Sigmoid colon (tissue), 7 donors: ENCODE measurements around the gene ADAMTS8. TPM values are rescaled to one million over a fixed set of nuclear protein-coding genes. Genes with fewer than 3 reads are reported as not detected.
A peak's percentile ranks its signal among the peaks of the same experiment; 100 is the strongest.

Experiments used
- DNase-seq: peaks from one replicate; pipeline ENCODE4 v3.0.0-alpha.2; 2019
- H3K27ac ChIP-seq, 4 donors: fragments of 200-600 bp; sonication (generic); one replicate each; pipeline ENCODE4 v1.5.1; 2016 to 2019; ENCODE audit warnings: mild to moderate bottlenecking in 1 of 4
- H3K27me3 ChIP-seq, 3 donors: fragments of 200-600 bp; sonication (generic); one replicate each; pipeline ENCODE4 v1.5.1; 2019; ENCODE audit warnings: mild to moderate bottlenecking in 1 of 3
- H3K36me3 ChIP-seq, 4 donors: fragments of 200-600 bp; sonication (generic); one replicate each; pipeline ENCODE4 v1.5.1; 2016 to 2019
- H3K4me1 ChIP-seq, 4 donors: fragments of 200-600 bp; sonication (generic); one replicate each; pipeline ENCODE4 v1.5.1; 2017 to 2019
- H3K4me3 ChIP-seq, 4 donors: fragments of 200-600 bp; sonication (generic); one replicate each; pipeline ENCODE4 v1.5.1; 2017 to 2019; ENCODE audit warnings: mild to moderate bottlenecking in 2 of 4, moderate library complexity in 1 of 4
- H3K9me3 ChIP-seq, 4 donors: fragments of 200-600 bp in 3 of 4; sonication (generic) in 3 of 4; one replicate each; pipeline versions ENCODE4 v1.5.1 to v1.6.1; 2013 to 2019
- EP300 ChIP-seq, 4 donors: sonication (generic); formaldehyde crosslinking; IDR thresholded peaks; one replicate each; pipeline ENCODE4 v1.6.1; 2017; ENCODE audit warnings: antibody characterized with exemption in 4 of 4
- POLR2A ChIP-seq, 2 donors: fragments of 450-650 bp; IDR thresholded peaks; one replicate each; pipeline ENCODE4 v1.6.1; 2016; ENCODE audit warnings: antibody characterized with exemption in 2 of 2, mild to moderate bottlenecking in 2 of 2, moderate library complexity in 2 of 2
- POLR2AphosphoS5 ChIP-seq, 4 donors: sonication (generic); formaldehyde crosslinking; IDR thresholded peaks; one replicate each; pipeline ENCODE4 v1.6.1; 2017; ENCODE audit warnings: antibody characterized with exemption in 4 of 4
- WGBS, 2 donors: extraction: QIAGEN DNeasy Blood & Tissue Kit; methylation state at CpG; one replicate each; pipeline ENCODE4 v1.1.7; 2013; 5-methylcytosine and 5-hydroxymethylcytosine counted together
- intact Hi-C: fragments of 100-400 bp; cut with DNase I; formaldehyde crosslinking; loops from one replicate; pipeline ENCODE4 v1.15.1; 2023
- polyA plus RNA-seq, 3 donors: library from polyadenylated mRNA; stranded (reverse); fragments of 200-250 nt; gene quantifications; one replicate each; pipeline ENCODE4 v1.2.3, GENCODE V29; 2013
- total RNA-seq, 4 donors: library from RNA; depleted of rRNA; stranded (reverse); fragments of >200 nt; gene quantifications; one replicate each; pipeline ENCODE4 v1.1.0, GENCODE V29; 2016
- TF ChIP-seq, protein P1 (sequence below), 4 experiments: fragments of 450-650 bp in 3 of 4; fragments of 200-600 bp in 1 of 4; IDR thresholded peaks; one replicate each; pipeline ENCODE4 v1.5.1; 2016 to 2019; ENCODE audit warnings: antibody characterized with exemption in 4 of 4, mild to moderate bottlenecking in 3 of 4, moderate library complexity in 2 of 4
- donor health status: healthy with polysubstance abuse.
- donor health status: Bipolar disorder and iron deficiency.
- donor health status: healthy.

ADAMTS8 gene
- total and polyA plus RNA-seq, 7 donors, result under 0.01 to 11.9 (median 4.2) TPM; not detected in 1

- peak overlapping the region; percentile 74 to 84 (median 82) for H3K27ac ChIP-seq
- H3K36me3 ChIP-seq, result peaks cover 0 to 6% (median 0%) of the 10 kb centered on the region in 4 donors
- intact Hi-C loops, result loop anchor here (10.0 kb wide), 1 partner anchor 329 kb away; no protein-coding TSS in a partner anchor
- peaks cover 0 to 84% (median 76%) of the 10 kb centered on the region in 4 donors for H3K4me1 ChIP-seq
- H3K27me3 ChIP-seq, result no peaks in the 10 kb centered on the region
- DNase-seq, result no peak
- WGBS, 2 donors, result 87 to 88% methylated on average over 3 of the region's 3 CpGs
- H3K4me3 ChIP-seq, result no peak overlapping the region
- no peaks in the 10 kb centered on the region for H3K9me3 ChIP-seq
- TF ChIP-seq EP300 (IDR thresholded peaks at IDR 0.05) (no peak), POLR2A (IDR thresholded peaks at IDR 0.05) (no peak), POLR2AphosphoS5 (IDR thresholded peaks at IDR 0.05) (no peak)
- TF ChIP-seq, protein P1, sequence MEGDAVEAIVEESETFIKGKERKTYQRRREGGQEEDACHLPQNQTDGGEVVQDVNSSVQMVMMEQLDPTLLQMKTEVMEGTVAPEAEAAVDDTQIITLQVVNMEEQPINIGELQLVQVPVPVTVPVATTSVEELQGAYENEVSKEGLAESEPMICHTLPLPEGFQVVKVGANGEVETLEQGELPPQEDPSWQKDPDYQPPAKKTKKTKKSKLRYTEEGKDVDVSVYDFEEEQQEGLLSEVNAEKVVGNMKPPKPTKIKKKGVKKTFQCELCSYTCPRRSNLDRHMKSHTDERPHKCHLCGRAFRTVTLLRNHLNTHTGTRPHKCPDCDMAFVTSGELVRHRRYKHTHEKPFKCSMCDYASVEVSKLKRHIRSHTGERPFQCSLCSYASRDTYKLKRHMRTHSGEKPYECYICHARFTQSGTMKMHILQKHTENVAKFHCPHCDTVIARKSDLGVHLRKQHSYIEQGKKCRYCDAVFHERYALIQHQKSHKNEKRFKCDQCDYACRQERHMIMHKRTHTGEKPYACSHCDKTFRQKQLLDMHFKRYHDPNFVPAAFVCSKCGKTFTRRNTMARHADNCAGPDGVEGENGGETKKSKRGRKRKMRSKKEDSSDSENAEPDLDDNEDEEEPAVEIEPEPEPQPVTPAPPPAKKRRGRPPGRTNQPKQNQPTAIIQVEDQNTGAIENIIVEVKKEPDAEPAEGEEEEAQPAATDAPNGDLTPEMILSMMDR (IDR thresholded peaks at IDR 0.05), result no peak
These were observed 24.4 kb downstream of the ADAMTS8 start for GRCh38 chr11:130403967-130404366.

- intact Hi-C loops, result loop anchor here (10.0 kb wide), 1 partner anchor 329 kb away; no protein-coding TSS in a partner anchor
- WGBS, 2 donors, result 74 to 79% methylated on average over 11 of the region's 11 CpGs
- DNase-seq, result peak; percentile 91
These were observed 25.1 kb downstream of the ADAMTS8 start for GRCh38 chr11:130403271-130403804.

GRCh38 chr11:130402570-130402969 lies 25.8 kb downstream of the ADAMTS8 start:
- Histone ChIP-seq H3K36me3 (peaks cover 0 to 6% (median 0%) of the 10 kb centered on the region in 4 donors), H3K27me3 (no peaks in the 10 kb centered on the region), H3K4me3 (no peak overlapping the region), H3K4me1 (peaks cover 0 to 70% (median 62%) of the 10 kb centered on the region in 4 donors), H3K27ac (peak overlapping the region; percentile 74 to 84 (median 82)), H3K9me3 (no peaks in the 10 kb centered on the region)
- no peak for DNase-seq
- intact Hi-C loops, result loop anchor here (10.0 kb wide), 1 partner anchor 328 kb away; no protein-coding TSS in a partner anchor
- TF ChIP-seq POLR2AphosphoS5 (IDR thresholded peaks at IDR 0.05) (no peak), EP300 (IDR thresholded peaks at IDR 0.05) (no peak), POLR2A (IDR thresholded peaks at IDR 0.05) (no peak)
- TF ChIP-seq, protein P1 (IDR thresholded peaks at IDR 0.05), result no peak
- WGBS, 2 donors, result 51 to 73% methylated on average over 2 of the region's 2 CpGs

More at GRCh38 chr11:130403271-130403804, 25.1 kb downstream of the ADAMTS8 start:
- no peaks in the 10 kb centered on the region for H3K9me3 ChIP-seq
- no peak overlapping the region for H3K4me3 ChIP-seq
- peaks cover 0 to 6% (median 0%) of the 10 kb centered on the region in 4 donors for H3K36me3 ChIP-seq
- peaks cover 0 to 77% (median 70%) of the 10 kb centered on the region in 4 donors for H3K4me1 ChIP-seq
- H3K27ac ChIP-seq, result peak overlapping the region; percentile 74 to 84 (median 82)
- no peak for TF ChIP-seq POLR2A (IDR thresholded peaks at IDR 0.05)
- peak; percentile 52 to 81 (median 72) for TF ChIP-seq POLR2AphosphoS5 (IDR thresholded peaks at IDR 0.05)
- peak in 2 of 4 donors; percentile 34 to 47 for TF ChIP-seq EP300 (IDR thresholded peaks at IDR 0.05)
- TF ChIP-seq, protein P1 (IDR thresholded peaks at IDR 0.05), result no peak
- no peaks in the 10 kb centered on the region for H3K27me3 ChIP-seq

GRCh38 chr11:130400781-130401483 lies 27.5 kb downstream of the ADAMTS8 start:
- H3K27me3 ChIP-seq, result no peaks in the 10 kb centered on the region
- peaks cover 0 to 57% (median 53%) of the 10 kb centered on the region in 4 donors for H3K4me1 ChIP-seq
- H3K9me3 ChIP-seq, result no peaks in the 10 kb centered on the region
- WGBS, 2 donors, result 35 to 71% methylated on average over 13 of the region's 13 CpGs
- no peak overlapping the region for H3K4me3 ChIP-seq
- peak overlapping the region; percentile 45 to 84 (median 78) for H3K27ac ChIP-seq
- no peak for TF ChIP-seq POLR2A (IDR thresholded peaks at IDR 0.05)
- TF ChIP-seq, protein P1 (IDR thresholded peaks at IDR 0.05), result no peak
- no peak for TF ChIP-seq EP300 (IDR thresholded peaks at IDR 0.05)
- TF ChIP-seq POLR2AphosphoS5 (IDR thresholded peaks at IDR 0.05), result no peak
- DNase-seq, result no peak
- intact Hi-C loops, result loop anchor here (10.0 kb wide), 1 partner anchor 326 kb away; no protein-coding TSS in a partner anchor
- H3K36me3 ChIP-seq, result peaks cover 0 to 6% (median 0%) of the 10 kb centered on the region in 4 donors
